NCI-H526 (cell line): Measurements from ENCODE around the gene POU3F1.
"Not testable (repeated sequence)": the region's sequence is repeated elsewhere in the genome, so short reads cannot be mapped to it uniquely, and the experiment has no call there.

ENCODE experiments used
- DNase-seq, 2 experiments: peaks; one replicate each; lab custom pipeline; 2025; lab: John Stamatoyannopoulos, UW

The POU3F1 gene

DNA sequence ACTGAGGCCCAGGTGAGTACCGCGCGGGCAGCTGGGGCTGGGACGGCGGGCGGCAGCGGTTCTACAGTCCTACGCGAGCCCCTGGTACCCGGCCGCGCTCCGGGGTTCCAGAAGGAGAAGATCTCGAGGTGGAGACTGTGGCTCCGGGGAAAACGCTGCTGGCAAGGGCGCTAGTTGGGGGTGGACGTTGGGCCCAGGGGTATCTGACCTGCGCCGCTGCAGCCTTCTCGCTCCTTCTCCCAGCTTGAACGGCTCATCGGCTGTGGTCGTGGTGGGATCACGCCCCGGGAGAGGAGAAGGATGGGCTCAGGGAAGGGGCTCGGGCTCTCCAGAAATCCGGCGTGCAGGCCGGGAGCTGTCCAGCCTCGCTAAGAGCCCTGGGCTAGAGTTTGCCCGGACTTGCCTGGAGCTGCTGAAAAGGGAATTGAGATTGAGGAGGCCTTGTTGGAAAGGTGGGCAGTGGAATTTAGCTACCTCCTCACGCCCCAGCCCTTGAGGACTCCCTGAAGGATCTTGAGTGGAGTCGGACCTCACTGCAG, 1.1 kb upstream of the POU3F1 start:
- DNase-seq, result peak in 1 of 2 experiments; percentile 84

DNA sequence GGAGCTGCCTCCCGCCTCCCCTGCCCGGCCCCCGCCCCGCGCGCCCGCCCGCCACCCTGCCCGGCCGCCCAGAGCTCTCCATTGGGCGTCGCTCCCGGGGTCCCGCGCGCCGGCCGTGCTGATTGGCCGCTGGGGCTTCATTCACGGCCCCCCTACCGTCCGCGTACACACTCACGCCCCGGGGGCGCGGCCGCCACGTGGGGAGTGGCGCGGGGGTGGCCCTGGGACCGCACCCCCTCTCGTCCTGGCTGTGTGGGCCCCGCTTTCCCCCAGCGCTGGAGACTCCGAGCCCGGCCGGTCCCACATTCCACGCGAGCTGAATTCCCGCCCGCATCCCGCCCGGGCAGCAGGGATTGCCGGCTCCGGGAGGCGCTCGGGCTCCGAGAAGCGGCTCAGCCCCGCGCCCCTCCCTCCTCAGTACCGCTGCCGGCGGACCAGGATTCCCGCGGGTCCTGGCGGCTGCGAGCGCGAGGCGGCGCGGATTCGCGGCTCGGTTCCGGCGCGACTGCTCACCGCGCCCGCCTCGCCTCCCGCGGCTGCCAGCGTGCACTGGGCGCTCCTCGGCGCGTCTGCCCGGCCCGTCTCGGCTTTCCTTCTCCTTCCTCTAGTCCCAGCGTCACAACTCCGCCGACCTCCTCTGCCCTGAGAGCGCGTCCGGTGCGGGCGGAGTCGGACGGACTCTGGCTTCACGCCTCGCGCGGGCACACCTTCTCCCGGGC, 450 bp upstream of the POU3F1 start:
- peak; percentile 80 to 99 for DNase-seq

- peak; percentile 69 to 87 for DNase-seq
These were observed 926 bp downstream of the POU3F1 start for GRCh38 chr1:38045401-38046332.

DNA sequence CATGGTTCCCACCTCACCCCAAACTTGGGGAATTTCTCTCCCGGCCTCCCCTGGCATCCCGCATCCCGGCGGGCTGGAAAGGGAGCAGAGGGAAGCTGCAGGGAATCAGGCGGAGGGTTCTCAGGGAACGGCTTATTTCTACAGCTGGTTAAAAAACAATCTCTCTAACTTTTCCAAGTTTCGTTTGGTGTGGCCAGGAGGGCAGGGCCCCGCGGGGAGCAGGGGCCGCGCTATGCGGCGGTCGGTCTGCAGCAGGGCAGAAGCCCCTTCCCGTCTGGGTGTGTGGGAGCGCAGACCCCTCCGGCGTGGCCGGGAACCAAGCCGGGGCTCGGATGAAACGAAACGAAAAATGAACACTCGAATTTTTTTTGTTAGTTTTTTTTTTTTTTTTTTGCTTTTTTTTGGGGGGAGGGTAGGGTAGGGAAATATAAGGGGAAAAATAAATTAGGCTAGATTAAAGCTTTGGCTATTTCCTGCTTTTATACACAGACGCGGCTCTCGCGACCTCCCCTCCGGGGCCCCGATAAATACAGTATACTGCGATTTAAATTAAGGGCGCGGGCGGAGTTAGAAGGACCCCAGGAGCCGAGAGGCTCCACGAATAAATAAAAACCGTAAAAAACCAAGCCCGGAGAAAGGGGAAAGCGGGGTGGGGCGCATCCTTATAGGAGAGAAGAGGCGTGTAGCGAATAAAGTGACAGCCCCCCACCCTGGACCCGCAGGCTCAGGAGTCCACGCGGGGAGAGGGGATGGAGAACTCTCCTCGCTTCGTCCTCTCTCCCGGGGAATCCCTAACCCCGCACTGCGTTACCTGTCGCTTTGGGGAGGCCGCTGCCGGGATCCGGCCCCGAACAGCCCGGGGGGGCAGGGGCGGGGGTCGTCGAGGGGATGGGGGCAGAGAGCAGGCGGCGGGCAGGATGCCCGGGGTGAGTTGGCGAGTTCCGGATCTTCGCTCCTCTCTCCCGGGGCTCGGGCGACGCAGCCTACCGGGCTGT, 2.1 kb downstream of the POU3F1 start:
- peak in 1 of 2 experiments; percentile 61 for DNase-seq

DNA sequence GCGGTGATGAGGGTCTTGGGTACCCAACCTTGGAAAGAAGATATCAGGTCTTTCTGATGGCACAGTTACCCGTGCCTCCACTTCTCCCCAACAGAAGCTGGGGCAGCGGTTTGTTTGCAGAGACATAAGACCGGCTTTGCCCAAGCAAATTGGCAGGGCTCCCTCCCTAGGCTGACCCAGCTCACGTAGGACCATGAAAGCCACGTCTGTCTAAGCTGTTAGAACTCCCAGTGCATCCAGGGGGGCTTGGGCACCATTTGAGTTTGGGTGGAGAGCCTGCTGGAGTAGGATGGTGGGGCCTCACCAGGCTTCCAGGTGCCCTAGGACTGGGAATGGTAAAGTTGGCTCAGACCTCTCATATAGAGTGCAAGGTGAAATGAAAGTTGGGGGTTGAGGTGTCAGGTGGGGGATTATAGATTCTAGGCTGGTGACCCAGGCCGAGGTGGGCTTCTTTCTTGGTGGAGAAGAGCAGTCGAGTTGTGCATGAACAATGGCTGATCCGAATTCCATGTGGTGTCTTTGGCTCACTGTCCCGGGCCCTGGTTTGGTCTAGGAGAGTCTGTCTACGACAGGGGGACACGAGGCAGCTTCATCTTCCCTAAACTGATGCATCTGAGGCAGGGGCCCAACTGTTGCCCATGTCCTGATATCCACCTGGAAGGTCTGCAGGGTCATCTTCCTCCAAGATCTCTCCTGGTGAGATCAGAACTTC, 3.4 kb downstream of the POU3F1 start:
- no peak for DNase-seq

DNA sequence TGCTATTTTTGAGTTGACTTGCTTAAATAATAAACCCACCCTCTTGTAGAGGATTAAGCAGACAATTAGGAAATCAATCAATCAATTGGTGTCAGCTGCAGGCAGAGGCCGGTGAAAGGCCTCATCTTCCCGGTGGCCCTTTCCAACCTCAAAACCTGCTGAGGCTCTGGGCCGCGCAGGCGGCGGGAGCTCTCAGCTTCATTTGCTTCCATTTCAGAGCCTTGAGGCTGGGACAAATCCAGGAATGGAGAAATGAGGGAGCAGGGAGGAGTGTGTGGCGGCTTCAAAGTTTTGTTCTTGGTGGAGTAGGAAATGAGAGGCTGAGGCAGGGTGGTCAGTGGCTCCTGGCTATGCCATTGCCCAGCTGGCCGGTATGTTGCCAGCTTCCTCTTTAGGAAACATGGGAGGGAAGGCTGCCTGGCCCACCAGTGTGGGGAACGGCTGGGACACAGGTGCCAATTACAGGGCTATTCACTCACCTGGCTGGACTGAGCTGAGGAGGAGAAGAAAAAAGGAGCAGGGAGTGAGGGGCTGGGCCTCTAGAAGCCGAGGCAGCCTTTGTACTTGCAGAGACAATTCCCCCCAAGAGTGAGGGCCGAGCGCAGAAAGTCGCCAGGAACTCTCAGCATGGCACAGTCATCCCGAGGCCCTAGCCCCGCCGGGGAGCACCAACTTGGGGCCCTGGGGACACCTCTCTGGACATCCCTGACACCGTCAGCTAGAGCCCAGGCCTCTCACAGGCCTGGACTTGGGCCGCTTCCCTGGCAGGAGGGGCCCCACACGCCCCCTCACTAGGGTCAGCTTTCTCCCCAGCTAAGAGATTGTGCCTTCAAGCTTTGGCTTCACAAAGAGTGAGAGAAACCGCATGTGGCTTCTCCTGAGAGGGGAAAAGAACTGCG, 4.4 kb downstream of the POU3F1 start:
- DNase-seq, result no peak

DNA sequence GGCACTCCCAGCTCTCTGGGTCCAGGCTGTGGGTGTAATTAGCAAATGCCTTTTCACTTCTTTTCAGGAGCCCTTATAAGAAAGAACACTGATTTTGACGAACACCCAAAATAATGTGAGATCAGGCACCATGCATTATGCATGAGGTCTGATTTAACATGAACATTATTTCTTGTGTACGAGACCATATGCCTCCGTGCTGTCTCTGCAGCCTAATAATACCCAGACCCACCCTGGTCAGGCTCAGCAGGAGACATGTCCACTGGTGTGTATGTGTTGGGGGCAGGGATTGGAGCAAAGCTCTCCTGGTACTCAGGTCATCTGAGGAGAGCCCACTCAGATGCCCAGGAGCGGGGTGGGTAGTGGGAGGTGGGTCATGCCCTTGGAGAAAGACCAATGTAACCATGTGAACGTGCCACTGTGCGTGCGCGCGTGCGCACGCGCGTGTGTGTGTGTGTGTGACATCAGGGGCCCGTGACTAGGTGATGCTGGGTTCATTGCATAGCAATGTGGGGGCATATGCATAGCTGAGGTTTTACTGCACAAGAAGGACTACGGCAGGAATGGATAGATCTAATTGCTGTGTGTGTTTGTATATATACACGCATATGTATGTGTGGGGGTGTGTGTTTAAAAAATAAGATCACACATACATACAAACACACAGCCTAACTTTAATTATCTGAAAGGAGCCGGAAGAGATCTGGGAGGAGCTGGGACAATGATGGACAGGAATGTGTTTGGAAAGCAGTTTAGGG, 7.1 kb downstream of the POU3F1 start:
- no peak for DNase-seq

DNA sequence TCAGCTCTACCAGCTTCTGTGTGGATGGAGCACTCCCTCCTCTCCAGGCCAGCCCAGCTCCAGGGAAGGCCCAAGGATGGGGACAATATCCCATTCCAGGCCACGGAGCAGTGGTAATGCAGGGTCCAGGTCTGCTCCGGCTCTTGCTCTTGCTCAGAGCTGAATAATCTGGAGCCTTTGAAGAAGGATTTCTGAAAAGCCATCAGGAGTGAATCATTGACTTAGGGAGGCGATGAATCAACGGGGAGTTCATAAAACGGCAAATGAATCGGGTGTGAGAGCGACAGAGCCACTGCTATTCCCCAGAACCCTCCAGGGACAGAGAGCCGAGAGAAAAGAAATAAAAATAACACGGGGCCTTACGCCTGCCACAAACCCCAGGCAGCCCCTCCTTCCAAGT, 7.7 kb downstream of the POU3F1 start:
- no peak for DNase-seq

DNA sequence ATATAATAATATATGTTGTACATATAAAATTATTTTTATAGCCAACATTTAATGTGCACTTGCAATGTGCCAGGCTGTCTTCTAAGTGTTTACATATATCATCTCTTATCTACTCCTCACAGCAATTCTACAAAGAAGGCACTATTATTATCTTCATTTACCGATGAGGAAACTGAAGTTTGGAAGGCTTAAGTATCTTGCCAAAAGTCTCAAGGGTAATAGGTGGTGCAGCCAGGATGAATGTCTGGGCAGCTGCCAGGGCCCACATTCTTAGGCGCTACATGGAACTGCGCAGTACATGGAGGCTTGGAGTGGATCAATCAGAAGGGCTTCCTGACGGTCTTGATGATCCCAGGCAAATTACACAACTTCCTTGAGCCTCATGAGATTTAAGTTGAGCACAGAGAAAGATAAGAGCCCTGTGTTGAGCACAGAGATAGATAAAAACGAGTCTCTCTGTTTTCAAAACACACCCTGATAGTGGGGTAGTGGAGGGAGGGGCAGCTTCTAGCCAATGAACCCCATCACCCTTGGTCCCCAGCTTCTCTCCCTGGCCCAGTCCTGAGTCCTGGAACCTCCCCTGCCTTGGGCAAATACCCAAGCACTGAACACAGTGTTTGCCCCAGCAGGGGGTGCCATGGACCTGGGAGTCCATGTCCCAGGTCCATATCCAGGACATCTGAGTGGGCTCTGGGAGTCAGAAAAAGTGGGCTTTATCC, 9.2 kb downstream of the POU3F1 start:
- peak in 1 of 2 experiments; percentile 85 for DNase-seq

GRCh38 chr1:38034871-38035270, 11.7 kb downstream of the POU3F1 start:
- no peak for DNase-seq

GRCh38 chr1:38032992-38033391, 13.6 kb downstream of the POU3F1 start:
- not testable (repeated sequence) for DNase-seq

- no peak for DNase-seq
These were observed 15.1 kb downstream of the POU3F1 start for GRCh38 chr1:38031513-38031866.

- DNase-seq, result no peak
These were observed 15.7 kb downstream of the POU3F1 start for GRCh38 chr1:38030596-38031512.

GRCh38 chr1:38029685-38030511, 16.7 kb downstream of the POU3F1 start:
- no peak for DNase-seq

DNA sequence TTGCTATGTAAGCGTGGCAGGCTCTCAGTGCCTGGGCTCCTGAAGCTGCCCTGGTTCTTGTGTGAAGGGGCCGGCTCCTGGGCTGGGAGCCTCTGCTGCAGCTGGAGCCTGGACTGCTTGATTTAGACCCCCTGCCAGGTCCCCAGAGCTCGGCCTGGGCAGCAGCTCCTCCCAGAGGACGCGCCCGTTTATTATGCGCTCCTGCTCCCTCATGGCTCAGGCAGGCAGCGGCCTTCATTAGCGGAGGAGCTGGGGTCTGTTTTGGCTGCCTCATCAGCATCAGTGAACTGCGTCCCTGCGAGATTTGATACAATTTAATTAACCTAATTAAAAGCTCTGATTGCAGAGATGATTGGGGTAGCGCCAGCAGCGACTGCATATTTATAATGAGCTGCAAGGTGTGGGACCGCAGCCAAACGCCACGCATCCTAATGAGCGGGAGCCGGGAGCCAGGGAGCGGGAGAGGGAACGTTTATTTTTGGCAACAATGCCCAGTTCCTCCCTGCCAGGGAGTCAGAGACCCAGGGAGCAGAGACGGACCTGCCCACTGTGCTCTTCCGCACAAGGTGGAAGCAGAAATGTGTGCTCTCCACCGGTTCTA, 17.4 kb downstream of the POU3F1 start:
- peak; percentile 33 to 85 for DNase-seq

GRCh38 chr1:38028671-38029070, 17.9 kb downstream of the POU3F1 start:
- peak in 1 of 2 experiments; percentile 54 for DNase-seq
